Effector CD8-positive, alpha-beta T cell (primary cell): ENCODE measurements around the gene TBC1D4.
A peak's percentile ranks its signal among the peaks of the same experiment; 100 is the strongest.
"Not testable (repeated sequence)": the region's sequence is repeated elsewhere in the genome, so short reads cannot be mapped to it uniquely, and the experiment has no call there.

Experiments used
- DNase-seq: peaks from one replicate; lab custom pipeline; 2025; lab: John Stamatoyannopoulos, UW

Gene TBC1D4

DNA sequence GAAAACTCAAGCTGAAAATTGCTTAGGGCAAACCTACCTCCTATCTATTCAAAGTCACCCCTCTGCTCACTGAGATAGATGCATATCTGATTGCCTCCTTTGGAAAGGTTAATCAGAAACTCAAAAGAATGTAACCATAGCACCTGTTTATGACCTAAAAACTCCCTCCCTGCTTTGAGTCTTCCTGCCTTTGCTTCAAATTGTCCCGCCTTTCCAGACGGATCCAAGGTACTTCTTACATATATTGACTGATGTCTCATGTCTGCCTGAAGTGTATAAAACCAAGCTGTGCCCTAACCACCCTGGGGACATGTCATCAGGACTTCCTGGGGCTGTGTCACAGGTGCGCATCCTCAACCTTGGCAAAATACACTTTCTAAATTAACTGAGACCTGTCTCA is 118.6 kb downstream of the TBC1D4 start:
- DNase-seq, result no peak

DNA sequence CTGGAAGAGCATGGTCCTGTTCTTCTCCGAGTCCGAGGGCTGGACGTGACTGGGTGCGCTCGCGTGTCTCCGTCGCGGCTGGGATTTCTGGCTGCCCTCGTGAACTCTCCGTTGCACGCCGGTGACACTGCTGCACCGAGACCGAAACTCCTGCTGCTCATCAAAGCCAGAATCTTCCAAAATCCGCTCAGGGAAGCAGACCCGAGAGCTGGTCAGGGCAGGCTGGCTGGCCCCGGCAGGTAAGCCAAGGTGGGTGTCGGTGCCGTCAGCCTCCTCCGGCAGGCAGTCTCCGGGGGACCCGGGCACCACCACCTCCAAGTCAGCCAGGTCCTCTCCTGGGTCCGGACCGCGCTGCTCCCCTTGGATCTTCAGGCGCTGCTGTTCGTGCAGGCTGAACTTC is 119.9 kb downstream of the TBC1D4 start:
- no peak for DNase-seq

DNA sequence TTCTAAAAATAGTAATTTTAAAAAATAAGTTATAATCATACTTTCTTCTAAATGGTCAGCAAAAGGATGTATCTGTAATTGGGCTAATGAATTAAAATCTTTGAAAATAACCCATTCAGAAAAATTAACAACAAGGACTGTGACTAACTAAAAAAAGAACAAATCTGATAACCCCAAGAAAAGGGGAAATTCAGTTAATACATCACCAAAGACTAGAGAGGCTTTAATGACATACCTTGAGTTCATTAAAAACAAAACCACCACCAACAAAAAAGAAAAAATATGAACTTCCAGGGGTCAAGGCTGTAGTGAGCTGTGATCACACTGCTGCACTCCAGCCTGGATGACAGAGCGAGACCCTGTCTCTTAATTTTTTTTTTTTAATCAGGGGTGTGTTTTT is 121.8 kb downstream of the TBC1D4 start:
- no peak for DNase-seq

GRCh38 chr13:75359266-75359665 is 122.7 kb downstream of the TBC1D4 start:
- DNase-seq, result no peak

DNA sequence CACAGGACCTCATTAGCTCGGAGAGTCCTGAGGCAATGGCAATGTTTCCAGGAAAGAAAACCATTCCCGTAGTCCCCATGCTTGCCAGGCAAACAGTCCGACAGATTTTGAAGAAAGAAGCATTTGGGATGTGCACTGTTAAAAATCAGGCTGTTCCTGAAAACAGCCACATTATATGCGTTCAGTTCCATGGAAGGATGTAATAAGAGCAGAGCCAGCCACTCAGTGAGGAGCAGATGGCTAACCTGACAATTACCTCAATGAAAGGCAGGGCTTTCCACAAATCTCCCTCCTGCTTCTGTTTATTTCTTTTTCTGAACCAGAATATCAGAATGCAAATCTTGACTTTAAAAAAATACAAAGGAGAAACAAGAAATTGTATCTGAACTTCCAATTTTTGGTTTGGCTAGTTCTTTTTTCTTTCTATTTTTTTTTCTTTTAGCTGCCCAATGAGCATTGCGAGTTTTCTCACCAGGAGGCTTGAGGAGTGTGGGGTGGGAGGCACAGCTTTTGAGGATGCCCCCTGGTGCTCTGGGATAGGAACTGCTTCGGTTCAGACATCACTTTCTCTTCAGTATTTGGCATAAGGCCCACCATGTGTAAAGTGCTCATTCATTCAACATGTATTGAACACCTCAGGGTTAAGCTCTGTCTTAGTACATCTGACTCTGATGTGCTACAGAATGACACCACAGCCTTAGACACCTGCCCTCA is 124.2 kb downstream of the TBC1D4 start:
- peak; percentile 14 for DNase-seq

- no peak for DNase-seq
Observed at GRCh38 chr13:75356421-75356820, 125.5 kb downstream of the TBC1D4 start.

- DNase-seq, result no peak
Observed at GRCh38 chr13:75355609-75356008, 126.4 kb downstream of the TBC1D4 start.

- no peak for DNase-seq
Observed at GRCh38 chr13:75353781-75354193, 128.2 kb downstream of the TBC1D4 start.

GRCh38 chr13:75352641-75353327 is 129.2 kb downstream of the TBC1D4 start:
- no peak for DNase-seq

DNA sequence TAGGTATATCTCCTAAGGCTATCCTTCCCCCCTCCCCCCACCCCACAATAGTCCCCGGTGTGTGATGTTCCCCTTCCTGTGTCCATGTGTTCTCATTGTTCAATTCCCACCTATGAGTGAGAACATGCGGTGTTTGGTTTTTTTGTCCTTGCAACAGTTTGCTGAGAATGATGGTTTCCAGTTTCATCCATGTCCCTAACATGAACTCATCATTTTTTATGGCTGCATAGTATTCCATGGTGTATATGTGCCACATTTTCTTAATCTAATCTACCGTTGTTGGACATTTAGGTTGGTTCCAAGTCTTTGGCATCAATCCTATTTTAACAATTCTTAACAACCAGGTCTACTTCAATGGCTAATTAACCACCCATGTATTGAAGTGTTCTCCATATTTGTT is 130.4 kb downstream of the TBC1D4 start:
- not testable (repeated sequence) for DNase-seq

- no peak for DNase-seq
Observed at GRCh38 chr13:75347925-75348324, 134.0 kb downstream of the TBC1D4 start.

GRCh38 chr13:75347457-75347856 is 134.5 kb downstream of the TBC1D4 start:
- DNase-seq, result no peak

DNA sequence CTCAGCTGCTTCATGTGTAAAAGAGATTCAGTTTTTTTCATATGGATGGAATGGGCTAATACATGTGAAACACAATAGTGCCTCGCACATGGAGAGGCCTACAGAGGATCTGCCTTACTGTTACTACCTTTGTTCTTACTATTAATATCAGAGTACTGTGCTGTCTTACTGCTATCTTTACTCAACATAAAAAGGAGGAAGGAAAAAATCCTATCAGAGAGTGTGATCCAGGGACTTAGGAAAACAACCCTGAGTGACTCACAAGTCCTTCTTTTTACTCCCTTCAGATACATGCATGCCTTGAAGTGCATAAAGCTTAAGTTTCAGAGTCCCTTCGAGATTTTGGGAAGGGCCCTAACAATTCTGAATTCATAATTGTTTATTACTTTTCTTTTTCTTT is 136.8 kb downstream of the TBC1D4 start:
- DNase-seq, result no peak

- no peak for DNase-seq
Observed at GRCh38 chr13:75341028-75341427, 140.9 kb downstream of the TBC1D4 start.

DNA sequence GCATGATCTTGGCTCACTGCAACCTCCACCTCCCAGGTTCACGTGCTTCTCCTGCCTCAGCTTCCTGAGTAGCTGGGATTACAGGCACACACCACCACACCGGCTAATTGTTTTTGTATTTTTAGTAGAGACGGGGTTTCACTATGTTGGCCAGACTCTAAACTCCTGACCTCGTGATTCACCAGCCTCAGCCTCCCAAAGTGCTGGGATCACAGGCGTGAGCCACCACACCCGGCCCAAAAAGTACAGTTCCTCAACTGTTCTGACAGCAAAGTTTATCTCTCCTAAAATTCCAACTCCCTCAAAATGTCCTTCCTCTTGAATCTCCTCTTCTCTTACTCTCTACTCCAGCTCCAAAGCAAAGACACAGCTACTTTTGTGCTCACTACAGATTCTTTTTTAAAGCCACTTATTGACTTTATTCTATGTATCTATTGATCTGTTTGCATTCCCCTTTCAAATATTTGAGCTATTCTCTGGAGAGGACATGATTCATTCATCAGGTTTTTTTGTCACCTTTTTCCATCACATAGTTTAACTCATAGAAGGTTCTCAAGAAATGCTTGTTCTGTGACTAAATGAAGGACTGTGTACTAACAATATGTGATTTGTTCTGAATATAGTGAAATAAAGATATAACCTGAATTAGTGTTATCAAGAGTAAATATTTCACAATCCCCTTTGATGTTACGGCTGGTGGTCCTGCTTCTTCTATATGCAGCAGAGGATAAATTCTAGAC is 142.2 kb downstream of the TBC1D4 start:
- DNase-seq, result no peak

- DNase-seq, result no peak
Observed at GRCh38 chr13:75334634-75335447, 147.1 kb downstream of the TBC1D4 start.

- DNase-seq, result no peak
Observed at GRCh38 chr13:75333103-75333502, 148.9 kb downstream of the TBC1D4 start.

DNA sequence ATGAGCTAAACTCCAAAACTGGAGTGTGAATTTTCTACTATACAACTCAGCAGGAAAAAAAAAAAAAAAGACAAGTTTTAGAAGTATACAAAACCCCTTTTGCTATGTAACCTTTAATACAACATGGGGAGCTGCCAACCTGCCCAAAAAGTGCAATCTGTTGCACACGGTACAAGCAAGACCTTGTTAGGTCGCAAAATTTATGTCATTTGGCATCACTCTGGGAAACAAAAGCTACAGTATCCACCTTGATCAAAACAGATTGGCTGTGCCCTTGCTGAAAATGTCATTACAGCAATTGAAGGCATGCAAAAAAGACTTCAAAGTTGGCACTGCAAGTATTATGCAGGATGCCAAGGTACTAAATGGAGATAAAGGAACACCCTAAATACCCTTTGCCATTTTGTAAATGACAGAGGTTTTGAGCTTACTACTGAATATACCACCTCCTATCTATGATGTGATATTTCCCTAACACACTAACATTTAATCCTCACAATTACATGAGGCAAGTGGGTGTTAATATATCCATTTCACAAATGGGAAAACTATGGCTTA is 150.1 kb downstream of the TBC1D4 start:
- DNase-seq, result no peak

DNA sequence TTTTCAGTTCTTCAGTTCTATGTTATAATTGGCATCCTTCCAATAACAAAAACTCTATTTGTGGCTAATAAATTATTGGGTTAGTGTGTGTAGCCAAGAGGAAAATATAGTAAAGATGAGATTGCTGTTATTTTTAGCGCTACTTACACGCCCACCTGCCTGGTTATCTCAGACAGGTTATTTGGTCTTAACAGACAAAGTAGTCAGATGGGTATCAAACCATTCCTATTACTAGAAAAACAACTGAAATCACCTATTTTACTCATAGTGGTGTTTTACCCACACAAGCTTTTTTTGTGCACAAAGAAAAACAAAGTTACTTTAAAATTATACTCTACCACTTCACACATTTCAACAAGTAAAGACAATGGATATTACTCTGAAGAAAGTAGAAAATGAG is 151.2 kb downstream of the TBC1D4 start:
- no peak for DNase-seq

DNA sequence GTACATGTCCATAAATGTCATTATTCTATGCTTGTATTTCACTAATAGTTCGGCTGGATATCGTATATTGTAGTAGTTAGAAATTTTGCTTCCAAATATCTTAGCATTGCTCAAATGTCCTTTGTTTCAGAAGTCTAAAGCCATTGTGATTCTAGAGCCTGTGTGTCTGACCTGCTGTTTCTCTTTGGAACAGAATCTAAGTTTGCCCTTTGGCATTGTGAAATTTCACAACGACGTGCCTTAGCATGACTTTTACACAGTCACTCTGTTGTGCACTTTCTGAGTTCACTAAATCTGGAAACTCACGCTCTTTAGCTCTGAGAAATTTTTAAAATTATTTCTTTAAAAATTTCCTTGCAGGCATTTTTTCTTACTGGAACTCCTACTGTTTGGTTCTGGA is 152.2 kb downstream of the TBC1D4 start:
- DNase-seq, result no peak

- DNase-seq, result no peak
Observed at GRCh38 chr13:75329097-75329496, 152.9 kb downstream of the TBC1D4 start.

GRCh38 chr13:75327135-75327510 is 154.8 kb downstream of the TBC1D4 start:
- DNase-seq, result no peak
